ENCODE results near the gene CIAO1. TPM values are rescaled to one million over a fixed set of nuclear protein-coding genes. Genes with fewer than 3 reads are reported as not detected.
"Not testable (repeated sequence)": the region's sequence is repeated elsewhere in the genome, so short reads cannot be mapped to it uniquely, and the experiment has no call there.

CIAO1 gene
- total RNA-seq, 1 donor from 2014 or later, result 96.7 TPM

GRCh38 chr2:96249654-96250053 is 16.4 kb upstream of the CIAO1 start:
- no peak for DNase-seq (ENCODE audit: low read depth, low spot score)

- DNase-seq (ENCODE audit: low read depth, low spot score), result no peak
These were observed 15.8 kb upstream of the CIAO1 start for GRCh38 chr2:96250188-96250587.

GRCh38 chr2:96251721-96252292 is 14.2 kb upstream of the CIAO1 start:
- peak; percentile 90 for DNase-seq (ENCODE audit: low read depth, low spot score)

GRCh38 chr2:96252526-96252925 is 13.5 kb upstream of the CIAO1 start:
- DNase-seq (ENCODE audit: low read depth, low spot score), result no peak

- no peak for DNase-seq (ENCODE audit: low read depth, low spot score)
These were observed 13.0 kb upstream of the CIAO1 start for GRCh38 chr2:96253006-96253405.

GRCh38 chr2:96254571-96254970 is 11.5 kb upstream of the CIAO1 start:
- peak; percentile 48 for DNase-seq (ENCODE audit: low read depth, low spot score)

- DNase-seq (ENCODE audit: low read depth, low spot score), result no peak
These were observed 9.4 kb upstream of the CIAO1 start for GRCh38 chr2:96256611-96257113.

- DNase-seq (ENCODE audit: low read depth, low spot score), result not testable (repeated sequence)
These were observed 8.3 kb upstream of the CIAO1 start for GRCh38 chr2:96257744-96258143.

GRCh38 chr2:96258166-96259022 is 7.6 kb upstream of the CIAO1 start:
- DNase-seq (ENCODE audit: low read depth, low spot score), result no peak

- no peak for DNase-seq (ENCODE audit: low read depth, low spot score)
These were observed 6.5 kb upstream of the CIAO1 start for GRCh38 chr2:96259497-96259921.

- peak; percentile 72 for DNase-seq (ENCODE audit: low read depth, low spot score)
These were observed 5.4 kb upstream of the CIAO1 start for GRCh38 chr2:96260387-96261260.

GRCh38 chr2:96261328-96262003 is 4.6 kb upstream of the CIAO1 start:
- no peak for DNase-seq (ENCODE audit: low read depth, low spot score)

- no peak for DNase-seq (ENCODE audit: low read depth, low spot score)
These were observed 3.7 kb upstream of the CIAO1 start for GRCh38 chr2:96262306-96262705.

GRCh38 chr2:96264086-96264485 is 1.9 kb upstream of the CIAO1 start:
- DNase-seq (ENCODE audit: low read depth, low spot score), result no peak

- no peak for DNase-seq (ENCODE audit: low read depth, low spot score)
These were observed 1.2 kb upstream of the CIAO1 start for GRCh38 chr2:96264656-96265348.

- DNase-seq (ENCODE audit: low read depth, low spot score), result no peak
These were observed 631 bp upstream of the CIAO1 start for GRCh38 chr2:96265349-96265839.

GRCh38 chr2:96267159-96267971 is 1.3 kb downstream of the CIAO1 start:
- no peak for DNase-seq (ENCODE audit: low read depth, low spot score)

GRCh38 chr2:96271995-96272394 is 6.0 kb downstream of the CIAO1 start:
- DNase-seq (ENCODE audit: low read depth, low spot score), result no peak

- DNase-seq (ENCODE audit: low read depth, low spot score), result no peak
These were observed 7.7 kb downstream of the CIAO1 start for GRCh38 chr2:96273763-96274162.

All from pulmonary artery endothelial cell (primary cell).